ENCODE results near the gene RCVRN. TPM values are rescaled to one million over a fixed set of nuclear protein-coding genes. Genes with fewer than 3 reads are reported as not detected.
A peak's percentile ranks its signal among the peaks of the same experiment; 100 is the strongest.
"Not testable (repeated sequence)": the region's sequence is repeated elsewhere in the genome, so short reads cannot be mapped to it uniquely, and the experiment has no call there.

Gene RCVRN
- total RNA-seq, 1 donor, result not detected

GRCh38 chr17:9925457-9925856, 20.4 kb upstream of the RCVRN start:
- TF ChIP-seq, protein P1, sequence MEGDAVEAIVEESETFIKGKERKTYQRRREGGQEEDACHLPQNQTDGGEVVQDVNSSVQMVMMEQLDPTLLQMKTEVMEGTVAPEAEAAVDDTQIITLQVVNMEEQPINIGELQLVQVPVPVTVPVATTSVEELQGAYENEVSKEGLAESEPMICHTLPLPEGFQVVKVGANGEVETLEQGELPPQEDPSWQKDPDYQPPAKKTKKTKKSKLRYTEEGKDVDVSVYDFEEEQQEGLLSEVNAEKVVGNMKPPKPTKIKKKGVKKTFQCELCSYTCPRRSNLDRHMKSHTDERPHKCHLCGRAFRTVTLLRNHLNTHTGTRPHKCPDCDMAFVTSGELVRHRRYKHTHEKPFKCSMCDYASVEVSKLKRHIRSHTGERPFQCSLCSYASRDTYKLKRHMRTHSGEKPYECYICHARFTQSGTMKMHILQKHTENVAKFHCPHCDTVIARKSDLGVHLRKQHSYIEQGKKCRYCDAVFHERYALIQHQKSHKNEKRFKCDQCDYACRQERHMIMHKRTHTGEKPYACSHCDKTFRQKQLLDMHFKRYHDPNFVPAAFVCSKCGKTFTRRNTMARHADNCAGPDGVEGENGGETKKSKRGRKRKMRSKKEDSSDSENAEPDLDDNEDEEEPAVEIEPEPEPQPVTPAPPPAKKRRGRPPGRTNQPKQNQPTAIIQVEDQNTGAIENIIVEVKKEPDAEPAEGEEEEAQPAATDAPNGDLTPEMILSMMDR (IDR thresholded peaks at IDR 0.05; ENCODE audit: insufficient read depth, low read depth, low read length), result no peak
- DNase-seq (ENCODE audit: low read depth), result no peak
- H3K4me3 ChIP-seq (ENCODE audit: low read depth, low read length), result no peak overlapping the region

- TF ChIP-seq, protein P1 (IDR thresholded peaks at IDR 0.05; ENCODE audit: insufficient read depth, low read depth, low read length), result peak; percentile 87
- DNase-seq (ENCODE audit: low read depth), result peak; percentile 78
- no peak overlapping the region for H3K4me3 ChIP-seq (ENCODE audit: low read depth, low read length)
Measured at GRCh38 chr17:9924735-9925191, 19.7 kb upstream of the RCVRN start.

DNA sequence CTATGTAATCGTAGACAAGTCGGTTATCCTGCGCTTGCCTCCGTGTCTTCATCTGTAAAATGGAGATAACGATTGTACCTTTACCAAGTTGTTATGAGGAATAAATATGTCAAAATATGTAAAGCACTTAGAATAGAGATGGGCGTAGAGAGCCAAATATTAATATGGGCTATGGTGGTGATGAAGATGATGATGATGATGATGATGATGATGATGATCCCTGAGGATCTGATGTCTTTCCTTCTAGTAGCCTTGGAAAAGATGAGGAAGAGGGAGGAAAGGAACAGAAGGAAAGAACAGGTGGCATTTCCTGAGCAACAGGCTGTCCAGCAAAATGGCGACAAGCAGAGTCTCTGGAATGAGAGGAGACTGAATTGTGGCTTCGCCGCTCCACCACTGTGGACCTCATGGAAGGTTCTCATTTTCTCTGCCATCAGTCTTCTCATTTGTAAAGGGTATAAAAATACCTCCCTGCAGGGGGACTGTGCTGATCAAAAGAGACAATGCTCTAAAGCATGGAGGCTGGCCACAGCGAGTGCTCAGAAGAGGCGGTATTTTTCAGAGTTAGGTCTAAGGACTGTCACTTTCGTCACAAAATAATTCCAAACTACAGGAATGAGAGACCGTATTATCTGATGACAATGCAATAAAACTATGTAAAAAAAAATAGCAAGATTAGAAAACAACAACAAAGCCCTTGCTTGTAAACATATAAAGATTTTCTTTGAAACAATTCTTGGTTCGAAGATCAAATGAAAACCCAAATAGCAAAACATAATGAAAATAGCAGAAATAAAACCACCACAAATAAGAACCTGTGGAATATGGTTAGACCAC, 17.2 kb upstream of the RCVRN start:
- no peak overlapping the region for H3K4me3 ChIP-seq (ENCODE audit: low read depth, low read length)
- TF ChIP-seq, protein P1 (IDR thresholded peaks at IDR 0.05; ENCODE audit: insufficient read depth, low read depth, low read length), result no peak
- no peak for DNase-seq (ENCODE audit: low read depth)

DNA sequence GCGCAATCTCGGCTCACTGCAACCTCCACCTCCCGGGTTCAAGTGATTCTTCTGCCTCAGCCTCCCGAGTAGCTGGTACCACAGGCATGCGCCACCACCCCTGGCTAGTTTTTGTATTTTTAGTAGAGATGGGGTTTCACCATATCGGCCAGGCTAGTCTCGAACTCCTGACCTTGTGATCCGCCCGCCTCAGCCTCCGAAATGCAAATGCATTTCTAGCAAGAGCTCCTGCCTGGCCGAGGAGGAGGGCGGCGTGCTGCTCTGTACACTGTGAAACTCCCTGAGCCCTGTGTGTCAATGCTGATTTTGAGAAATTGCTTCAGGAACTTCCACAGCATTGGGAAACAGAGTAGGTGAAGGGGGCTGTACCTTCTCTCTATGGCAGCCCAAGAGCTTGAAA, 16.1 kb upstream of the RCVRN start:
- not testable (repeated sequence) for DNase-seq (ENCODE audit: low read depth); H3K4me3 ChIP-seq (ENCODE audit: low read depth, low read length)

GRCh38 chr17:9918804-9919352, 13.8 kb upstream of the RCVRN start:
- H3K4me3 ChIP-seq (ENCODE audit: low read depth, low read length), result no peak overlapping the region
- TF ChIP-seq, protein P1 (IDR thresholded peaks at IDR 0.05; ENCODE audit: insufficient read depth, low read depth, low read length), result no peak
- DNase-seq (ENCODE audit: low read depth), result no peak

DNA sequence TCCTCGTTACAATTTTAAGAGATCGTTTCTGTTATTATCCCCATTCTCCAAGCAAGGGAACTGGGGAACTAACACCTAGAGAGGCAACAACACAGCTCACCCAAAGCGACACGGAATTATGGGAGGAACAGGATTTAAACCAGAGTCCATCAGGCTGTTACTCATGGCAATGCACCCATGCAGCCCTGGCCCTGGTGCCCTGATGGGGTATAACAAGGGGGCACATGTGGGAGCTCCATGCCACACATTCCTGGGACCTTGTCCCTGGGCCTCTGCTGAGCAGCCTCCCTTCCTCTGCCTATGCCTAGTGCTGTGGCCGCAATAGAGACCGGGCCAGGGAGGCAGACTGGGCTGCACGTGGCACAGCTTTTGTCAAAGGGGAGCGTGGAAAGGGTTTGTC, 13.3 kb upstream of the RCVRN start:
- DNase-seq (ENCODE audit: low read depth), result no peak
- TF ChIP-seq, protein P1 (IDR thresholded peaks at IDR 0.05; ENCODE audit: insufficient read depth, low read depth, low read length), result no peak
- no peak overlapping the region for H3K4me3 ChIP-seq (ENCODE audit: low read depth, low read length)

DNA sequence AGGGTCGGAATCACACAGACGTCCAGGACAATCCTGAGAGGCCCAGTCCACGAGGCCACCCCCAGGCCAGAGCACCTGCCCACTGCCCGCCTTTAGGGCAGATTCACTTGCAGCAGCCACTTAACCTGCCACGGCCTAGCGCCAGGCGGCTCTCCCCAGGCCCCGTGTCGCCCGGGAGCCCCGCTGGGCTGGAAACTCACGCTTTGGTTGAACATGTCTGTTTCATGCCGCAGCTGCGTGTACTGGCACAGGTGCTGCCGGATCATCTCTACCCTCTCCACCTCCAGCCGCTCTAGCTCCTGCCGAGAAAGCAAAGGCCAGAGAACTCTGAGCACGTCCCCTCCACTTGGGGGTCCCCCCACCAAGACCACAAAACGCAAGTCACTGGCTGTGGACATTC, 12.7 kb upstream of the RCVRN start:
- TF ChIP-seq, protein P1 (IDR thresholded peaks at IDR 0.05; ENCODE audit: insufficient read depth, low read depth, low read length), result no peak
- DNase-seq (ENCODE audit: low read depth), result no peak
- H3K4me3 ChIP-seq (ENCODE audit: low read depth, low read length), result no peak overlapping the region

Measured in fibroblast of villous mesenchyme (primary cell).